ENCODE data around the gene LBHD1. TPM values are rescaled to one million over a fixed set of nuclear protein-coding genes. Genes with fewer than 3 reads are reported as not detected.

LBHD1 gene
- total and polyA plus RNA-seq, 2 of the 13 experiments (the other 11 are each of a cell fraction or from before 2014, with no cell fraction given) = 3.2 to 3.7 TPM

DNA sequence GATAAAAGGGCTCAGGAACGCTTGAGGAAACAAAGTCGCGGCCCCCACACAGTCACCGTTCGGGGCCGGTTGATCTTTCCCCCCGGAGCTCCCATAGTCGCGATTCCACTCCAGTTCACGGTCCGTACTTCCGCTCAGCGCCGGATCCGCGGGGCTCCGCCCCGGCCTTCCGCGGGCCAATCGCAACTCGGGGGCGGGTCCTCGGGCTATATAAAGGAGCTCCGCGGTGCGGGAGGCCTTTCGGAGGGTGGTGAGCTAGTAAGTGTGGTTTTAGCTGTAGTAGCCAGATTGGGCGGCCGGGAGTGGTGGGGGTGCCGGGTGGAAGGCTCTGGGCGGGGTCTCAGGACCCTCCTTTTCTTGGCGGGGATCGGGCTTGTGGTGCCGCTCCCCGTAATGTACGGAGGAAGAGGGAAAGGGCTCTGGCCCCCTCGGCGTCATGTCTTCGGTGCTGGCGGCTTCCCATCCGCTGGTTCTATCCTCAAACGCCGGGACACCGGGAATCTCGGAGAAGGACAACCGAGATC, 6.9 kb downstream of the LBHD1 start, which contains the start of the genes C11orf98 and CSKMT (continued):
- TF ChIP-seq MXI1 (IDR thresholded peaks at IDR 0.05; ENCODE audit: borderline replicate concordance, low read depth, low read length) (peak; percentile 60; the same call in 1 of the 3 replicates), ARNTL (CRISPR knock-in tag; IDR thresholded peaks at IDR 0.05) (no peak), RFXAP (CRISPR knock-in tag; IDR thresholded peaks at IDR 0.05; ENCODE audit: borderline replicate concordance) (peak; percentile 55; the same call in 1 of the 2 replicates), HOXA3 (CRISPR knock-in tag; IDR thresholded peaks at IDR 0.05) (peak; percentile 20; the same call in 1 of the 2 replicates), SIX4 (CRISPR knock-in tag; IDR thresholded peaks at IDR 0.05) (peak; percentile 10; the same call in 1 of the 2 replicates), ZNF101 (CRISPR knock-in tag; IDR thresholded peaks at IDR 0.05; ENCODE audit: borderline replicate concordance, low read depth) (no peak), ZSCAN31 (CRISPR knock-in tag; IDR thresholded peaks at IDR 0.05; ENCODE audit: low read depth) (0 out of 2 replicates have a peak, but pooled peaks have one; percentile 69), ARID2 (CRISPR knock-in tag; IDR thresholded peaks at IDR 0.05; ENCODE audit: borderline replicate concordance) (no peak), RXRA (CRISPR knock-in tag; IDR thresholded peaks at IDR 0.05) (peak; percentile 32; the same call in 1 of the 2 replicates), ZNF598 (CRISPR knock-in tag; IDR thresholded peaks at IDR 0.05; ENCODE audit: borderline replicate concordance) (peak; percentile 59; the same call in 1 of the 2 replicates), MBD4 (IDR thresholded peaks at IDR 0.05; ENCODE audit: borderline replicate concordance, low read length) (no peak), FOXC1 (CRISPR knock-in tag; IDR thresholded peaks at IDR 0.05; ENCODE audit: borderline replicate concordance) (no peak), NR2F1 (CRISPR knock-in tag; IDR thresholded peaks at IDR 0.05) (no peak), MEF2D (CRISPR knock-in tag; IDR thresholded peaks at IDR 0.05) (no peak), ATF7-NPFF (CRISPR knock-in tag; IDR thresholded peaks at IDR 0.05; ENCODE audit: low read depth) (peak; percentile 75), EED (CRISPR knock-in tag; IDR thresholded peaks at IDR 0.05) (no peak), TMF1 (CRISPR knock-in tag; IDR thresholded peaks at IDR 0.05; ENCODE audit: low read depth) (no peak; the same call in 1 of the 2 replicates), AGO2 (optimal IDR thresholded peaks at IDR 0.05; ENCODE audit: low read depth, low read length) (peak; percentile 97), MAZ (IDR thresholded peaks at IDR 0.05; ENCODE audit: borderline replicate concordance, low read depth, low read length) (peak; percentile 65; the same call in 1 of the 2 replicates), MAZ (CRISPR knock-in tag; IDR thresholded peaks at IDR 0.05; ENCODE audit: low read depth) (peak; percentile 74)
- TF ChIP-seq, protein P1, sequence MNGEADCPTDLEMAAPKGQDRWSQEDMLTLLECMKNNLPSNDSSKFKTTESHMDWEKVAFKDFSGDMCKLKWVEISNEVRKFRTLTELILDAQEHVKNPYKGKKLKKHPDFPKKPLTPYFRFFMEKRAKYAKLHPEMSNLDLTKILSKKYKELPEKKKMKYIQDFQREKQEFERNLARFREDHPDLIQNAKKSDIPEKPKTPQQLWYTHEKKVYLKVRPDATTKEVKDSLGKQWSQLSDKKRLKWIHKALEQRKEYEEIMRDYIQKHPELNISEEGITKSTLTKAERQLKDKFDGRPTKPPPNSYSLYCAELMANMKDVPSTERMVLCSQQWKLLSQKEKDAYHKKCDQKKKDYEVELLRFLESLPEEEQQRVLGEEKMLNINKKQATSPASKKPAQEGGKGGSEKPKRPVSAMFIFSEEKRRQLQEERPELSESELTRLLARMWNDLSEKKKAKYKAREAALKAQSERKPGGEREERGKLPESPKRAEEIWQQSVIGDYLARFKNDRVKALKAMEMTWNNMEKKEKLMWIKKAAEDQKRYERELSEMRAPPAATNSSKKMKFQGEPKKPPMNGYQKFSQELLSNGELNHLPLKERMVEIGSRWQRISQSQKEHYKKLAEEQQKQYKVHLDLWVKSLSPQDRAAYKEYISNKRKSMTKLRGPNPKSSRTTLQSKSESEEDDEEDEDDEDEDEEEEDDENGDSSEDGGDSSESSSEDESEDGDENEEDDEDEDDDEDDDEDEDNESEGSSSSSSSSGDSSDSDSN (CRISPR knock-in tag; IDR thresholded peaks at IDR 0.05) = peak; percentile 58; the same call in 1 of the 2 replicates
- TF ChIP-seq, protein P2, sequence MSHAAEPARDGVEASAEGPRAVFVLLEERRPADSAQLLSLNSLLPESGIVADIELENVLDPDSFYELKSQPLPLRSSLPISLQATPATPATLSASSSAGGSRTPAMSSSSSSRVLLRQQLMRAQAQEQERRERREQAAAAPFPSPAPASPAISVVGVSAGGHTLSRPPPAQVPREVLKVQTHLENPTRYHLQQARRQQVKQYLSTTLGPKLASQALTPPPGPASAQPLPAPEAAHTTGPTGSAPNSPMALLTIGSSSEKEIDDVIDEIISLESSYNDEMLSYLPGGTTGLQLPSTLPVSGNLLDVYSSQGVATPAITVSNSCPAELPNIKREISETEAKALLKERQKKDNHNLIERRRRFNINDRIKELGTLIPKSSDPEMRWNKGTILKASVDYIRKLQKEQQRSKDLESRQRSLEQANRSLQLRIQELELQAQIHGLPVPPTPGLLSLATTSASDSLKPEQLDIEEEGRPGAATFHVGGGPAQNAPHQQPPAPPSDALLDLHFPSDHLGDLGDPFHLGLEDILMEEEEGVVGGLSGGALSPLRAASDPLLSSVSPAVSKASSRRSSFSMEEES (CRISPR knock-in tag; IDR thresholded peaks at IDR 0.05) = 0 out of 2 replicates have a peak, but pooled peaks have one; percentile 16
- TF ChIP-seq, protein P3, sequence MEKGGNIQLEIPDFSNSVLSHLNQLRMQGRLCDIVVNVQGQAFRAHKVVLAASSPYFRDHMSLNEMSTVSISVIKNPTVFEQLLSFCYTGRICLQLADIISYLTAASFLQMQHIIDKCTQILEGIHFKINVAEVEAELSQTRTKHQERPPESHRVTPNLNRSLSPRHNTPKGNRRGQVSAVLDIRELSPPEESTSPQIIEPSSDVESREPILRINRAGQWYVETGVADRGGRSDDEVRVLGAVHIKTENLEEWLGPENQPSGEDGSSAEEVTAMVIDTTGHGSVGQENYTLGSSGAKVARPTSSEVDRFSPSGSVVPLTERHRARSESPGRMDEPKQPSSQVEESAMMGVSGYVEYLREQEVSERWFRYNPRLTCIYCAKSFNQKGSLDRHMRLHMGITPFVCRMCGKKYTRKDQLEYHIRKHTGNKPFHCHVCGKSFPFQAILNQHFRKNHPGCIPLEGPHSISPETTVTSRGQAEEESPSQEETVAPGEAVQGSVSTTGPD (CRISPR knock-in tag; IDR thresholded peaks at IDR 0.05) = no peak; the same call in 1 of the 2 replicates
- TF ChIP-seq, protein P4, sequence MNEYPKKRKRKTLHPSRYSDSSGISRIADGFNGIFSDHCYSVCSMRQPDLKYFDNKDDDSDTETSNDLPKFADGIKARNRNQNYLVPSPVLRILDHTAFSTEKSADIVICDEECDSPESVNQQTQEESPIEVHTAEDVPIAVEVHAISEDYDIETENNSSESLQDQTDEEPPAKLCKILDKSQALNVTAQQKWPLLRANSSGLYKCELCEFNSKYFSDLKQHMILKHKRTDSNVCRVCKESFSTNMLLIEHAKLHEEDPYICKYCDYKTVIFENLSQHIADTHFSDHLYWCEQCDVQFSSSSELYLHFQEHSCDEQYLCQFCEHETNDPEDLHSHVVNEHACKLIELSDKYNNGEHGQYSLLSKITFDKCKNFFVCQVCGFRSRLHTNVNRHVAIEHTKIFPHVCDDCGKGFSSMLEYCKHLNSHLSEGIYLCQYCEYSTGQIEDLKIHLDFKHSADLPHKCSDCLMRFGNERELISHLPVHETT (CRISPR knock-in tag; conservative IDR thresholded peaks at IDR 0.05) = peak; percentile 81

All from HepG2 (cell line).